Measurements from ENCODE around the gene CCL14.

DNA sequence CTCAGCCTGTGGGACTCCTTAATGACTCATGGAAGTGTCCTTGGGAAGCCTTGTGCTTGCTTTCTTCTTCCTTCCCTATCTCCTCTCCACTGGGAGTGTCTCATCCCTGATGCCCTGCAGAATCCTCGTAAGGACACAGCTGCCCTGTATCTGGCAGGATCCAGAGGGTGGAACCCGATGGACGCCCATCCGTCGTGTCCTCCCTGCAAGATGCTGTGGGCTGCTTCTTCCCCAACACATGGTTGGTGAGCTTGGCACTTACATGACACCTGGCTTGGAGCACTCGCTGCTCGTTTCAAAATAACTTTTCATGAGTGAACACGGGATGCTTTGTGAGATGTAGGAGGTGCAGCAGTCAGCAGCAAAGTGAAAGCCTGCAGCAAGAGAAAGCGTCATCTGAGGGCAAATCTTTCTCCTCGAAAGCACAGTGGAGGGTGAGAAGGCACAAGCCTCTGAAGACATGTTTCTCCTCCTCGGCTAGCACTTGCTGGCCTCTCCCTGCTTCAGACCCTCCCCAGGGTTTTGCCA lies 11.6 kb upstream of the CCL14 start:
- TF ChIP-seq POLR2A (IDR thresholded peaks at IDR 0.05) (no peak), POLR2AphosphoS5 (IDR thresholded peaks at IDR 0.05) (no peak), EP300 (IDR thresholded peaks at IDR 0.05) (no peak)
- TF ChIP-seq, protein P1, sequence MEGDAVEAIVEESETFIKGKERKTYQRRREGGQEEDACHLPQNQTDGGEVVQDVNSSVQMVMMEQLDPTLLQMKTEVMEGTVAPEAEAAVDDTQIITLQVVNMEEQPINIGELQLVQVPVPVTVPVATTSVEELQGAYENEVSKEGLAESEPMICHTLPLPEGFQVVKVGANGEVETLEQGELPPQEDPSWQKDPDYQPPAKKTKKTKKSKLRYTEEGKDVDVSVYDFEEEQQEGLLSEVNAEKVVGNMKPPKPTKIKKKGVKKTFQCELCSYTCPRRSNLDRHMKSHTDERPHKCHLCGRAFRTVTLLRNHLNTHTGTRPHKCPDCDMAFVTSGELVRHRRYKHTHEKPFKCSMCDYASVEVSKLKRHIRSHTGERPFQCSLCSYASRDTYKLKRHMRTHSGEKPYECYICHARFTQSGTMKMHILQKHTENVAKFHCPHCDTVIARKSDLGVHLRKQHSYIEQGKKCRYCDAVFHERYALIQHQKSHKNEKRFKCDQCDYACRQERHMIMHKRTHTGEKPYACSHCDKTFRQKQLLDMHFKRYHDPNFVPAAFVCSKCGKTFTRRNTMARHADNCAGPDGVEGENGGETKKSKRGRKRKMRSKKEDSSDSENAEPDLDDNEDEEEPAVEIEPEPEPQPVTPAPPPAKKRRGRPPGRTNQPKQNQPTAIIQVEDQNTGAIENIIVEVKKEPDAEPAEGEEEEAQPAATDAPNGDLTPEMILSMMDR (IDR thresholded peaks at IDR 0.05), result no peak

Measured in gastroesophageal sphincter (tissue), 3 donors.